Progenitor cell of endocrine pancreas (in vitro differentiated cells): ENCODE measurements around the gene REC8. TPM values are rescaled to one million over a fixed set of nuclear protein-coding genes. Genes with fewer than 3 reads are reported as not detected.
A peak's percentile ranks its signal among the peaks of the same experiment; 100 is the strongest.
"Not testable (repeated sequence)": the region's sequence is repeated elsewhere in the genome, so short reads cannot be mapped to it uniquely, and the experiment has no call there.

ENCODE experiments used
- DNase-seq: peaks from one replicate; pipeline ENCODE4 v3.0.0; 2021; ENCODE audit warnings: low spot score; ENCODE audit not compliant: unreplicated experiment
- H3K27ac Mint-ChIP-seq: 2 replicates; pipeline ENCODE4 v1.8.0; 2021; ENCODE audit warnings: mild to moderate bottlenecking, moderate library complexity, mixed read lengths
- H3K27me3 Mint-ChIP-seq: 2 replicates; pipeline ENCODE4 v1.8.0; 2021; ENCODE audit warnings: mixed read lengths
- H3K36me3 Mint-ChIP-seq: 2 replicates; pipeline ENCODE4 v1.8.0; 2022; ENCODE audit warnings: mixed read lengths; ENCODE audit not compliant: insufficient read depth
- H3K4me1 Mint-ChIP-seq: 2 replicates; pipeline ENCODE4 v1.8.0; 2021; ENCODE audit warnings: low read depth, mixed read lengths
- H3K4me3 Mint-ChIP-seq: 2 replicates; pipeline ENCODE4 v1.8.0; 2021; ENCODE audit warnings: low read depth, mild to moderate bottlenecking, moderate library complexity, mixed read lengths
- H3K9me3 Mint-ChIP-seq: 2 replicates; pipeline ENCODE4 v1.8.0; 2021; ENCODE audit warnings: low read depth, mixed read lengths
- CTCF ChIP-seq: fragments of 200-600 bp; sonication (generic); IDR thresholded peaks from one replicate; pipeline ENCODE4 v1.5.0; 2021; ENCODE audit warnings: antibody characterized with exemption, mild to moderate bottlenecking; ENCODE audit not compliant: unreplicated experiment
- microRNA-seq: library from miRNA; unstranded; fragments of <30 nt; microRNA quantifications from one replicate; pipeline ENCODE4 v1.1.0, GENCODE V29; 2020; ENCODE audit warnings: borderline number of aligned reads; ENCODE audit not compliant: unreplicated experiment
- total RNA-seq: library from RNA; stranded (reverse); gene quantifications from 2 replicates; pipeline ENCODE4 v1.2.1, GENCODE V29; 2021

The REC8 gene
- total RNA-seq, 1 donor from 2014 or later = 408 TPM

DNA sequence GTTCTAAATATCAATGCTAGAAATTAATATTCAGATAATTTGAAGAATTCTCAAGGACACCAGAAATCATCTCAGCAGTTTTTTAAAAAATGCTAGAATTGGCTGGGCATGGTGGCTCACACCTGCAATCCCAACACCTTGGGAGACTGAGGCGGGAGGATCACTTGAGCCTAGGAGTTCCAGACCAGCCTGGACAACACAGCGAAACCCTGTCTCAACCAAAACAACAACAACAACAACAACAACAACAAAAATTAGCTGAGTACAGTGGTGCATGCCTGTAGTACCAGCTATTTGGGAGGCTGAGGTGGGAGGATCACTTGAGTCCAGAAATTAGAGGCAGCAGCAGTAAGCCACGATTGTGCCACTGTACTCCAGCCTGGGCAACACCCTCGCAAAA lies 47.2 kb downstream of the REC8 start:
- Mint-ChIP-seq H3K9me3 (no peaks in the 10 kb centered on the region), H3K4me1 (peaks cover 13% of the 10 kb centered on the region), H3K36me3 (no peaks in the 10 kb centered on the region), H3K4me3 (no peak overlapping the region), H3K27ac (no peak overlapping the region), H3K27me3 (no peaks in the 10 kb centered on the region)
- no peak for TF ChIP-seq CTCF
- no peak for DNase-seq

DNA sequence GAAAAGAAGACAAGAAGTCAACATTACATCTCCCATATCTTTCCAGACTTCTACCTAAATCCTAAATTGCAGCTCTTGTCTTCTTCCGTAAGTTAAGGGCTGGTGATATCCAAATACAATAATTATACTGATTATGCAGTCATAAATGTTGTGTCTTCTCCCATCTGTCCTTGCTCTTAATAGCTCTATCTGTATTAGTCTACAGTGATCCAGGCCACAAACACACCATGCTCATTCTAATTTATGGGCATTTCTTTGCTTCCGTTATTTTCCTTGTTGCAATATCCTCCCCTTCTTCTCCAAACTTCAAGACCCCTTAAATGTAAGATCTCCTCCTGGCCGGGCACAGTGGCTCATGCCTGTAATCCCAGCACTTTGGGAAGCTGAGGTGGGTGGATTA lies 47.6 kb downstream of the REC8 start:
- DNase-seq = no peak
- Mint-ChIP-seq H3K36me3 (no peaks in the 10 kb centered on the region), H3K4me3 (no peak overlapping the region), H3K4me1 (peaks cover 9% of the 10 kb centered on the region), H3K9me3 (no peaks in the 10 kb centered on the region), H3K27ac (no peak overlapping the region), H3K27me3 (no peaks in the 10 kb centered on the region)
- TF ChIP-seq CTCF = no peak

- not testable (repeated sequence) for H3K27me3 Mint-ChIP-seq, H3K36me3 Mint-ChIP-seq, H3K4me3 Mint-ChIP-seq, DNase-seq, H3K9me3 Mint-ChIP-seq, H3K27ac Mint-ChIP-seq, H3K4me1 Mint-ChIP-seq
These were observed 51.1 kb downstream of the REC8 start for GRCh38 chr14:24222987-24223386.

- Mint-ChIP-seq H3K27me3 (no peaks in the 10 kb centered on the region), H3K9me3 (no peaks in the 10 kb centered on the region), H3K36me3 (no peaks in the 10 kb centered on the region), H3K27ac (peak overlapping the region; percentile 10), H3K4me1 (no peaks in the 10 kb centered on the region), H3K4me3 (no peak overlapping the region)
- DNase-seq = no peak
- no peak for TF ChIP-seq CTCF
These were observed 52.8 kb downstream of the REC8 start for GRCh38 chr14:24224618-24225071.

DNA sequence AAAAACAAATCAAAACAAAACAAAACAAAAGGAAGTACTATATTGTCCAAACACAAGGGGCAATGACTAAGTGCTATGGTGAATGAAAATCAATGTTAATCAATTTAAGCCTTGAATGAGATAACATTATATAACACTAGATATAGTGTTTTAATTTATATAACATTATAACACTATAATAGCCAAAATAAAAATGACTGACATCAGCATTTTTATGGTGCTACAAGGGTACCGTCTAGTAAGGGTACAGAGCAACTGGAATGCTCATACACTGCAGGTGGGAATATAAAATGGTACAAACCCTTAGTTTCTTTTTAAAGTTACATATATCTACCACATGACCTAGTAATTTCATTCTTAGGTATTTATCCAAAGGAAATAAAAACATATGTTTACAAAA lies 54.6 kb downstream of the REC8 start:
- no peak overlapping the region for H3K4me3 Mint-ChIP-seq
- no peaks in the 10 kb centered on the region for H3K36me3 Mint-ChIP-seq
- no peak for TF ChIP-seq CTCF
- no peaks in the 10 kb centered on the region for H3K9me3 Mint-ChIP-seq
- H3K27ac Mint-ChIP-seq = no peak overlapping the region
- H3K27me3 Mint-ChIP-seq = no peaks in the 10 kb centered on the region
- no peak for DNase-seq
- H3K4me1 Mint-ChIP-seq = peaks cover 6% of the 10 kb centered on the region

GRCh38 chr14:24228902-24229301 lies 57.0 kb downstream of the REC8 start:
- H3K4me3 Mint-ChIP-seq = no peak overlapping the region
- no peaks in the 10 kb centered on the region for H3K27me3 Mint-ChIP-seq
- H3K27ac Mint-ChIP-seq = no peak overlapping the region

More at GRCh38 chr14:24228902-24229301, 57.0 kb downstream of the REC8 start:
- H3K4me1 Mint-ChIP-seq = peaks cover 14% of the 10 kb centered on the region
- TF ChIP-seq CTCF = no peak
- DNase-seq = no peak
- H3K9me3 Mint-ChIP-seq = no peaks in the 10 kb centered on the region
- H3K36me3 Mint-ChIP-seq = no peaks in the 10 kb centered on the region

Small RNA genes within 50 kb of the gene (microRNA-seq; reads per million reads assigned to microRNA genes)
- gene MIR7703 = not detected

Other genes with a start within 250 kb of the REC8 start
- 17.1 and 19.6 TPM in 2 replicates for gene DHRS4, start 218.3 kb upstream of the REC8 start, total RNA-seq
- gene DHRS4L2, start 183.2 kb upstream of the REC8 start, total RNA-seq = 12.2 and 14.0 TPM in 2 replicates
- 4.3 and 4.9 TPM in 2 replicates for gene CARMIL3, start 120.1 kb upstream of the REC8 start, total RNA-seq
- gene CPNE6, start 100.5 kb upstream of the REC8 start, total RNA-seq = not detected in 2 replicates
- 29.7 and 34.7 TPM in 2 replicates for gene PCK2, start 77.8 kb upstream of the REC8 start, total RNA-seq
- 79.7 and 80.9 TPM in 2 replicates for gene DCAF11, start 57.3 kb upstream of the REC8 start, total RNA-seq
- gene NRL, start 57.1 kb upstream of the REC8 start, total RNA-seq = 2.3 and 2.8 TPM in 2 replicates
- 1.7 and 1.9 TPM in 2 replicates for gene FITM1, start 41.4 kb upstream of the REC8 start, total RNA-seq
- gene PSME1, start 35.9 kb upstream of the REC8 start, total RNA-seq = 101 and 103 TPM in 2 replicates
- 22.8 and 22.9 TPM in 2 replicates for gene EMC9, start 30.5 kb upstream of the REC8 start, total RNA-seq
- 118 and 120 TPM in 2 replicates for gene PSME2, start 25.5 kb upstream of the REC8 start, total RNA-seq
- gene RNF31, start 24.6 kb upstream of the REC8 start, total RNA-seq = 99.3 and 104 TPM in 2 replicates
- gene IRF9, start 10.8 kb upstream of the REC8 start, total RNA-seq = 57.4 and 62.4 TPM in 2 replicates
- gene IPO4, start 16.7 kb downstream of the REC8 start, total RNA-seq = 54.9 and 56.4 TPM in 2 replicates
- gene TM9SF1, start 23.4 kb downstream of the REC8 start, total RNA-seq = 52.9 and 56.2 TPM in 2 replicates
- 0.29 TPM in 1 of 2 replicates, not detected in the other for gene TSSK4, start 33.6 kb downstream of the REC8 start, total RNA-seq
- gene CHMP4A, start 41.4 kb downstream of the REC8 start, total RNA-seq = 53.7 and 54.3 TPM in 2 replicates
- gene MDP1, start 44.0 kb downstream of the REC8 start, total RNA-seq = 15.2 and 17.7 TPM in 2 replicates
- 161 TPM in 2 replicates for gene NEDD8, start 60.3 kb downstream of the REC8 start, total RNA-seq
- gene GMPR2, start 60.8 kb downstream of the REC8 start, total RNA-seq = 73.6 and 86.2 TPM in 2 replicates
- gene TINF2, start 70.5 kb downstream of the REC8 start, total RNA-seq = 56.7 and 59.2 TPM in 2 replicates
- 5.8 and 7.0 TPM in 2 replicates for gene TGM1, start 91.1 kb downstream of the REC8 start, total RNA-seq
- 25.9 and 33.1 TPM in 2 replicates for gene RABGGTA, start 99.5 kb downstream of the REC8 start, total RNA-seq
- gene DHRS1, start 127.7 kb downstream of the REC8 start, total RNA-seq = 33.4 and 34.4 TPM in 2 replicates
- gene NOP9, start 127.8 kb downstream of the REC8 start, total RNA-seq = 32.4 and 32.6 TPM in 2 replicates
- gene CIDEB, start 135.9 kb downstream of the REC8 start, total RNA-seq = 1.9 and 3.0 TPM in 2 replicates
- gene LTB4R2, start 138.1 kb downstream of the REC8 start, total RNA-seq = 11.0 and 11.3 TPM in 2 replicates
- gene LTB4R, start 139.4 kb downstream of the REC8 start, total RNA-seq = 8.4 TPM in 2 replicates
- gene ADCY4, start 163.0 kb downstream of the REC8 start, total RNA-seq = 0.46 and 0.75 TPM in 2 replicates
- gene RIPK3, start 167.9 kb downstream of the REC8 start, total RNA-seq = 0.62 and 1.5 TPM in 2 replicates
- gene NFATC4, start 196.1 kb downstream of the REC8 start, total RNA-seq = 56.6 and 57.6 TPM in 2 replicates
- 38.3 and 40.0 TPM in 2 replicates for gene NYNRIN, start 226.9 kb downstream of the REC8 start, total RNA-seq